H1 (cell line): Measurements from ENCODE around the gene MAPK8IP3. TPM values are rescaled to one million over a fixed set of nuclear protein-coding genes. Genes with fewer than 3 reads are reported as not detected.
"Not testable (repeated sequence)": the region's sequence is repeated elsewhere in the genome, so short reads cannot be mapped to it uniquely, and the experiment has no call there.

Experiments used
- CTCF ChIA-PET: fragments of 300-600 bp; sonication (Branson Sonifier 250); formaldehyde crosslinking; loops from one replicate; lab custom pipeline; 2021; ENCODE audit not compliant: partially characterized antibody; lab: Charles Lee
- POLR2A ChIA-PET: fragments of 300-600 bp; sonication (Branson Sonifier 250); formaldehyde crosslinking; loops from one replicate; lab custom pipeline; 2021; ENCODE audit warnings: inconsistent platforms; ENCODE audit not compliant: partially characterized antibody; lab: Charles Lee
- DNase-seq, 2 experiments: peaks; one replicate each; pipeline versions ENCODE4 v3.0.0 to v3.0.0-alpha.2; 2010 to 2022; ENCODE audit warnings: low spot score in 2 of 2, low read depth in 1 of 2, mixed read lengths in 1 of 2
- FAIRE-seq: peaks from 2 replicates; lab custom pipeline; 2011; peaks lifted over from hg19 to GRCh38; lab: Jason Lieb, UNC
- H2AFZ ChIP-seq: 2 replicates; pipeline ENCODE4 v1.8.1; 2012; ENCODE audit warnings: low read length, inconsistent platforms
- H2AK5ac ChIP-seq: 2 replicates; pipeline ENCODE4 v1.6.1; 2013; ENCODE audit warnings: low read depth, low read length
- H2BK120ac ChIP-seq: replicated peaks from 2 replicates; pipeline ENCODE3; 2013; ENCODE audit warnings: low read depth, low read length, inconsistent platforms
- H2BK12ac ChIP-seq: 2 replicates; pipeline ENCODE4 v1.6.1; 2013; ENCODE audit warnings: low read depth, low read length
- H2BK15ac ChIP-seq: 2 replicates; pipeline ENCODE4 v1.6.1; 2013; ENCODE audit warnings: low read length
- H2BK20ac ChIP-seq: 2 replicates; pipeline ENCODE4 v1.6.1; 2013; ENCODE audit warnings: low read length
- H2BK5ac ChIP-seq: 2 replicates; pipeline ENCODE4 v1.6.1; 2013; ENCODE audit warnings: low read depth, low read length
- H3K14ac ChIP-seq: 2 replicates; pipeline ENCODE4 v1.6.1; 2013; ENCODE audit warnings: inconsistent platforms; ENCODE audit not compliant: insufficient read length
- H3K18ac ChIP-seq: 2 replicates; pipeline ENCODE4 v1.6.1; 2013; ENCODE audit warnings: low read length; ENCODE audit errors: extremely low read depth
- H3K23ac ChIP-seq: 2 replicates; pipeline ENCODE4 v1.6.1; 2013; ENCODE audit warnings: inconsistent platforms; ENCODE audit not compliant: insufficient read length
- H3K23me2 ChIP-seq: 2 replicates; pipeline ENCODE4 v1.6.1; 2013; ENCODE audit warnings: low read depth, low read length
- H3K27ac ChIP-seq: 2 replicates; pipeline ENCODE4 v1.6.1; 2011; ENCODE audit warnings: low read depth, low read length, inconsistent platforms
- H3K27me3 ChIP-seq, 4 experiments: replicated peaks in 1 of 4; 1 replicate in 1 of 4; 2 replicates in 3 of 4; pipeline versions ENCODE4 v1.6.1 to v1.8.1; 2011 to 2013; ENCODE audit warnings: low read length in 3 of 4, mild to moderate bottlenecking in 3 of 4, inconsistent platforms in 2 of 4, mixed read lengths in 2 of 4, moderate library complexity in 1 of 4; ENCODE audit not compliant: control insufficient read depth in 3 of 4, insufficient read depth in 3 of 4; ENCODE audit errors: extremely low read depth in 1 of 4
- H3K36me3 ChIP-seq, 4 experiments: 2 replicates each; pipeline versions ENCODE4 v1.6.1 to v1.8.1; 2011 to 2013; ENCODE audit warnings: mild to moderate bottlenecking in 4 of 4, low read length in 3 of 4, moderate library complexity in 2 of 4, control low read depth in 1 of 4, inconsistent platforms in 1 of 4; ENCODE audit not compliant: insufficient read depth in 4 of 4, control insufficient read depth in 2 of 4
- H3K4ac ChIP-seq: replicated peaks from 2 replicates; pipeline ENCODE3; 2013; ENCODE audit warnings: low read length, low read depth, mixed read lengths, inconsistent platforms; ENCODE audit not compliant: insufficient read length
- H3K4me1 ChIP-seq, 4 experiments: replicated peaks in 1 of 4; 1 replicate in 1 of 4; 2 replicates in 3 of 4; pipeline versions ENCODE4 v1.6.1 to v1.8.1; 2011 to 2013; ENCODE audit warnings: low read length in 3 of 4, inconsistent platforms in 2 of 4, mixed read lengths in 1 of 4; ENCODE audit not compliant: insufficient read depth in 4 of 4, control insufficient read depth in 3 of 4
- H3K4me2 ChIP-seq, 2 experiments: 2 replicates each; pipeline versions ENCODE4 v1.6.1 to v1.8.1; 2011 to 2013; ENCODE audit warnings: low read depth in 2 of 2, low read length in 2 of 2, control low read depth in 1 of 2, inconsistent platforms in 1 of 2, mild to moderate bottlenecking in 1 of 2; ENCODE audit not compliant: insufficient read depth in 1 of 2
- H3K4me3 ChIP-seq, 4 experiments: fragments of 200-600, 300-600 bp in 1 of 4; sonication (generic), shearing (Covaris generic), sonication (Bioruptor Twin) in 1 of 4; 2 replicates each; pipeline versions ENCODE4 v1.5.1 to v1.8.1; 2011 to 2016; ENCODE audit warnings: low read length in 4 of 4, low read depth in 3 of 4, control low read depth in 2 of 4, inconsistent platforms in 2 of 4, mild to moderate bottlenecking in 2 of 4, mixed read lengths in 1 of 4, moderate library complexity in 1 of 4; ENCODE audit not compliant: insufficient read depth in 2 of 4; ENCODE audit errors: extremely low read depth in 1 of 4
- H3K56ac ChIP-seq: replicated peaks from 2 replicates; pipeline ENCODE3; 2013; ENCODE audit warnings: low read depth, mild to moderate bottlenecking, mixed read lengths, low read length, inconsistent platforms; ENCODE audit not compliant: insufficient read length
- H3K79me1 ChIP-seq: 2 replicates; pipeline ENCODE4 v1.6.1; 2013; ENCODE audit warnings: low read depth, low read length, control low read depth
- H3K79me2 ChIP-seq, 2 experiments: 2 replicates each; pipeline versions ENCODE4 v1.6.1 to v1.8.1; 2012 to 2013; ENCODE audit warnings: low read length in 2 of 2, mild to moderate bottlenecking in 2 of 2, inconsistent platforms in 1 of 2; ENCODE audit not compliant: insufficient read depth in 2 of 2, control insufficient read depth in 1 of 2
- H3K9ac ChIP-seq, 4 experiments: replicated peaks in 1 of 4; 1 replicate in 1 of 4; 2 replicates in 3 of 4; pipeline versions ENCODE4 v1.6.1 to v1.8.1; 2011 to 2013; ENCODE audit warnings: low read depth in 3 of 4, low read length in 3 of 4, control low read depth in 2 of 4, mild to moderate bottlenecking in 2 of 4, moderate library complexity in 2 of 4, inconsistent platforms in 1 of 4; ENCODE audit errors: extremely low read depth in 1 of 4
- H3K9me3 ChIP-seq, 2 experiments: 2 replicates each; pipeline versions ENCODE4 v1.6.1 to v1.8.1; 2012 to 2013; ENCODE audit warnings: mild to moderate bottlenecking in 2 of 2, moderate library complexity in 2 of 2, control low read depth in 1 of 2, inconsistent platforms in 1 of 2, low read depth in 1 of 2, low read length in 1 of 2, mixed read lengths in 1 of 2; ENCODE audit not compliant: insufficient read depth in 2 of 2
- H4K20me1 ChIP-seq, 2 experiments: replicated peaks in 1 of 2; 2 replicates each; pipeline versions ENCODE3 to v1.8.1; 2011 to 2013; ENCODE audit warnings: inconsistent platforms in 2 of 2, low read length in 2 of 2, mild to moderate bottlenecking in 1 of 2; ENCODE audit not compliant: insufficient read depth in 2 of 2, control insufficient read depth in 1 of 2
- H4K5ac ChIP-seq: 2 replicates; pipeline ENCODE4 v1.6.1; 2013; ENCODE audit warnings: low read length, low read depth, mixed read lengths, inconsistent platforms; ENCODE audit not compliant: insufficient read length
- H4K8ac ChIP-seq: 2 replicates; pipeline ENCODE4 v1.8.0; 2013; ENCODE audit warnings: mild to moderate bottlenecking, moderate library complexity, low read length, inconsistent platforms; ENCODE audit not compliant: insufficient read depth; ENCODE audit errors: extremely low read depth
- H4K91ac ChIP-seq: replicated peaks from 2 replicates; pipeline ENCODE3; 2013; ENCODE audit warnings: low read length, mixed read lengths, inconsistent platforms; ENCODE audit not compliant: insufficient read length
- WGBS, 2 experiments: shearing (Covaris generic) in 1 of 2; methylation state at CpG; one replicate each; pipeline versions ENCODE4 v1.1.6 to v1.1.7; 2013 to 2015; ENCODE audit warnings: low lambda C conversion rate in 2 of 2, mixed read lengths in 2 of 2, inconsistent platforms in 1 of 2, low coverage in 1 of 2, missing lambda C conversion rate in 1 of 2; ENCODE audit not compliant: insufficient replicate concordance in 2 of 2, insufficient coverage in 1 of 2, insufficient read length in 1 of 2; ENCODE audit errors: extremely low coverage in 1 of 2, missing lambda C conversion rate in 1 of 2; 5-methylcytosine and 5-hydroxymethylcytosine counted together
- polyA plus RNA-seq, 7 experiments: library from polyadenylated mRNA; depleted of rRNA in 3 of 7; stranded (reverse) in 5 of 7; unstranded in 2 of 7; fragments of >200 nt in 5 of 7; fragments of 200-250 nt in 2 of 7; gene quantifications; 1 replicate in 5 of 7; 2 replicates in 1 of 7; 4 replicates in 1 of 7; pipeline versions ENCODE4 v1.2.1 to v1.2.3, GENCODE V29; 2011 to 2013; ENCODE audit warnings: missing spikeins in 2 of 7, mixed read lengths in 2 of 7
- total RNA-seq: library from RNA; stranded (reverse); fragmentation: NEBNext Ultra II Directional; extraction: Animal tissue kit (Norgen Biotek cat#: 25700); gene quantifications from 2 replicates; pipeline ENCODE4 v1.2.1, GENCODE V29; 2021

The MAPK8IP3 gene
- total and polyA plus RNA-seq, 2 of the 8 experiments (the other 6 are each of a cell fraction or from before 2014, with no cell fraction given) = 16.9 to 43.4 TPM

- H4K20me1 ChIP-seq, H2BK120ac ChIP-seq, H3K4me2 ChIP-seq, H2AFZ ChIP-seq, H4K8ac ChIP-seq, H2BK20ac ChIP-seq, H4K91ac ChIP-seq, H3K4me1 ChIP-seq, H3K18ac ChIP-seq, H3K23me2 ChIP-seq, H3K4ac ChIP-seq, H3K27me3 ChIP-seq, H2BK12ac ChIP-seq, H3K27ac ChIP-seq, H3K9ac ChIP-seq, H2AK5ac ChIP-seq, H3K4me3 ChIP-seq, H2BK5ac ChIP-seq, H4K5ac ChIP-seq, FAIRE-seq, H3K56ac ChIP-seq, H3K79me1 ChIP-seq, H3K14ac ChIP-seq, H3K79me2 ChIP-seq, H3K23ac ChIP-seq, H2BK15ac ChIP-seq, DNase-seq: not testable (repeated sequence)
- Histone ChIP-seq H3K36me3 (peaks cover 0 to 21% (median 2%) of the 10 kb centered on the region in 4 experiments; a peak in 5 of 8 replicates), H3K9me3 (peaks cover 30 to 33% of the 10 kb centered on the region in 2 experiments)
- ChIA-PET POLR2A (interaction anchor here (0.6 to 2.2 kb wide), 5 partner anchors 9 to 270 kb away, joined by 3 to 7 read pairs (median 4); partner anchors contain the start of gene MAPK8IP3), CTCF (interaction anchor here (0.7 to 1.6 kb wide), 6 partner anchors 12 to 78 kb away, joined by 3 to 7 read pairs (median 4); no protein-coding TSS in a partner anchor)
- WGBS, 2 experiments = 93% methylated on average over 16 of the region's 21 CpGs; no CpG with 5 or more reads in 1 of the 2 experiments
Measured at GRCh38 chr16:1732551-1732987, 26.6 kb downstream of the MAPK8IP3 start.
